IMR-90 (cell line): ENCODE data around the gene IL11. TPM values are rescaled to one million over a fixed set of nuclear protein-coding genes. Genes with fewer than 3 reads are reported as not detected.

ENCODE experiments used
- ATAC-seq: fragments of 200-7000 bp; cut with Tn5 transposase; 2 replicates; pipeline ENCODE4 v1.9.1; 2020; ENCODE audit warnings: low read depth, mild to moderate bottlenecking, moderate library complexity
- BruUV-seq: library from RNA; stranded (reverse); fragments of 400-500 nt; replicated peaks from 2 replicates; lab custom pipeline; 2021; lab: Mats Ljungman, UMichigan
- CTCF ChIA-PET: fragments of 300-600 bp; formaldehyde crosslinking; extraction: SDS; loops from one replicate; lab custom pipeline; 2021; ENCODE audit warnings: antibody characterized with exemption; lab: Yijun Ruan, JAX
- POLR2A ChIA-PET: fragments of 300-600 bp; sonication (Branson Sonifier 250); formaldehyde crosslinking; loops from one replicate; lab custom pipeline; 2022; ENCODE audit warnings: antibody characterized with exemption; ENCODE audit not compliant: unreplicated experiment; lab: Charles Lee
- DNase-seq: peaks from one replicate; pipeline ENCODE4 v3.0.0; 2013
- H2AFZ ChIP-seq: replicated peaks from 2 replicates; pipeline ENCODE3; 2013; ENCODE audit warnings: low read length, mild to moderate bottlenecking; ENCODE audit not compliant: poor library complexity
- H2AK5ac ChIP-seq: 2 replicates; pipeline ENCODE4 v1.6.1; 2013; ENCODE audit warnings: low read depth, low read length, inconsistent platforms
- H2AK9ac ChIP-seq: replicated peaks from 2 replicates; pipeline ENCODE3; 2013; ENCODE audit warnings: mild to moderate bottlenecking, low read depth, low read length, moderate library complexity; ENCODE audit not compliant: poor library complexity
- H2BK120ac ChIP-seq: 2 replicates; pipeline ENCODE4 v1.6.1; 2013; ENCODE audit warnings: low read depth, low read length, inconsistent platforms
- H2BK15ac ChIP-seq: 3 replicates; pipeline ENCODE4 v1.6.1; 2013; ENCODE audit warnings: low read depth, low read length, inconsistent platforms
- H2BK20ac ChIP-seq: 2 replicates; pipeline ENCODE4 v1.6.1; 2013; ENCODE audit warnings: low read depth, mild to moderate bottlenecking, inconsistent platforms, low read length, moderate library complexity
- H2BK5ac ChIP-seq: 2 replicates; pipeline ENCODE4 v1.6.1; 2013; ENCODE audit warnings: mild to moderate bottlenecking, low read depth, low read length, inconsistent platforms; ENCODE audit not compliant: poor library complexity, severe bottlenecking
- H3K14ac ChIP-seq: replicated peaks from 2 replicates; pipeline ENCODE4 v1.6.1; 2013; ENCODE audit warnings: low read depth, low read length, inconsistent platforms
- H3K18ac ChIP-seq: 2 replicates; pipeline ENCODE4 v1.6.1; 2013; ENCODE audit warnings: low read depth, low read length, control low read depth
- H3K23ac ChIP-seq: 2 replicates; pipeline ENCODE4 v1.6.1; 2013; ENCODE audit warnings: low read depth, low read length, inconsistent platforms
- H3K27ac ChIP-seq: 2 replicates; pipeline ENCODE4 v1.5.1; 2013; ENCODE audit warnings: mild to moderate bottlenecking, control low read depth, low read length; ENCODE audit not compliant: insufficient read depth
- H3K27me3 ChIP-seq: 2 replicates; pipeline ENCODE4 v1.6.1; 2013; ENCODE audit warnings: low read length; ENCODE audit not compliant: control insufficient read depth, insufficient read depth
- H3K36me3 ChIP-seq: 2 replicates; pipeline ENCODE4 v1.6.1; 2013; ENCODE audit warnings: low read length, mixed read lengths; ENCODE audit not compliant: control insufficient read depth, insufficient read depth
- H3K4ac ChIP-seq: 2 replicates; pipeline ENCODE4 v1.6.1; 2013; ENCODE audit warnings: low read depth, low read length, inconsistent platforms
- H3K4me1 ChIP-seq: 2 replicates; pipeline ENCODE4 v1.6.1; 2013; ENCODE audit warnings: low read length, mixed read lengths; ENCODE audit not compliant: control insufficient read depth, insufficient read depth
- H3K4me2 ChIP-seq: 2 replicates; pipeline ENCODE4 v1.6.1; 2013; ENCODE audit warnings: low read depth, mild to moderate bottlenecking, control low read depth, low read length, moderate library complexity
- H3K4me3 ChIP-seq: 2 replicates; pipeline ENCODE4 v1.5.1; 2013; ENCODE audit warnings: low read depth, mild to moderate bottlenecking, control low read depth, low read length, moderate library complexity; ENCODE audit not compliant: insufficient read depth
- H3K56ac ChIP-seq: 2 replicates; pipeline ENCODE4 v1.6.1; 2013; ENCODE audit warnings: low read length, inconsistent platforms; ENCODE audit not compliant: insufficient read depth; ENCODE audit errors: extremely low read depth
- H3K79me1 ChIP-seq, 2 experiments: 2 replicates each; pipeline ENCODE4 v1.6.1; 2013; ENCODE audit warnings: low read length in 2 of 2, inconsistent platforms in 1 of 2, low read depth in 1 of 2
- H3K9ac ChIP-seq: 2 replicates; pipeline ENCODE4 v1.6.1; 2013; ENCODE audit warnings: low read depth, low read length, control low read depth
- H3K9me1 ChIP-seq: 2 replicates; pipeline ENCODE4 v1.6.1; 2013; ENCODE audit warnings: low read length, inconsistent platforms; ENCODE audit not compliant: insufficient read depth
- H3K9me3 ChIP-seq: 2 replicates; pipeline ENCODE4 v1.6.1; 2013; ENCODE audit warnings: low read length; ENCODE audit not compliant: control insufficient read depth, insufficient read depth
- H4K20me1 ChIP-seq: 2 replicates; pipeline ENCODE4 v1.6.1; 2013; ENCODE audit warnings: low read length, inconsistent platforms; ENCODE audit not compliant: insufficient read depth
- H4K5ac ChIP-seq: 2 replicates; pipeline ENCODE4 v1.6.1; 2013; ENCODE audit warnings: mild to moderate bottlenecking, low read depth, low read length, control low read depth
- H4K8ac ChIP-seq, 2 experiments: 2 replicates each; pipeline ENCODE4 v1.6.1; 2013; ENCODE audit warnings: low read depth in 2 of 2, low read length in 2 of 2, control low read depth in 1 of 2, inconsistent platforms in 1 of 2
- H4K91ac ChIP-seq: 2 replicates; pipeline ENCODE4 v1.6.1; 2013; ENCODE audit warnings: low read depth, low read length, inconsistent platforms; ENCODE audit not compliant: insufficient read depth
- BHLHE40 ChIP-seq: fragments of 150-350 bp; IDR thresholded peaks from 2 replicates; pipeline ENCODE4 v1.6.1; 2016; ENCODE audit warnings: mild to moderate bottlenecking, low read depth, low read length
- CTCF ChIP-seq: conservative IDR thresholded peaks from 2 replicates; pipeline ENCODE4 v1.5.1; 2012; ENCODE audit warnings: mild to moderate bottlenecking, low read depth, low read length, improper control_type of control experiment
- MAFK ChIP-seq: IDR thresholded peaks from 2 replicates; pipeline ENCODE4 v1.6.1; 2012; ENCODE audit warnings: low read depth, low read length, improper control_type of control experiment
- MXI1 ChIP-seq: IDR thresholded peaks from 2 replicates; pipeline ENCODE4 v1.6.1; 2012; ENCODE audit warnings: low read depth, mild to moderate bottlenecking, low read length, moderate library complexity, borderline replicate concordance
- RAD21 ChIP-seq: IDR thresholded peaks from 2 replicates; pipeline ENCODE4 v1.6.1; 2012; ENCODE audit warnings: low read length, improper control_type of control experiment
- RCOR1 ChIP-seq: IDR thresholded peaks from 2 replicates; pipeline ENCODE4 v1.6.1; 2012; ENCODE audit warnings: mild to moderate bottlenecking, low read length, improper control_type of control experiment; ENCODE audit not compliant: insufficient replicate concordance
- SMC3 ChIP-seq: fragments of 150-350 bp; IDR thresholded peaks from 2 replicates; pipeline ENCODE4 v1.6.1; 2016; ENCODE audit warnings: low read depth, mild to moderate bottlenecking, antibody characterized with exemption, low read length, moderate library complexity
- WGBS, 2 experiments: methylation state at CpG; one replicate each; pipeline versions ENCODE4 v1.1.5 to v1.1.7; 2013; ENCODE audit warnings: missing lambda C conversion rate in 2 of 2; ENCODE audit not compliant: insufficient read length in 1 of 2; ENCODE audit errors: extremely low coverage in 2 of 2; 5-methylcytosine and 5-hydroxymethylcytosine counted together
- dilution Hi-C: fragments of 300-500 bp; cut with HindIII; formaldehyde crosslinking; loops from one replicate; pipeline ENCODE4 v1.14.3; 2018; ENCODE audit warnings: low sequenced_read_pairs; ENCODE audit not compliant: unreplicated experiment
- in situ Hi-C: fragments of 300-500 bp; cut with MboI; formaldehyde crosslinking; loops from 3 replicates; pipeline ENCODE4 v1.14.3; 2019; ENCODE audit warnings: low sequenced_read_pairs, inconsistent platforms, mixed read lengths
- intact Hi-C: fragments of 100-400 bp; cut with micrococcal nuclease; formaldehyde crosslinking; loops from 2 replicates; pipeline ENCODE4 v1.10.0; 2022
- polyA plus RNA-seq, 3 experiments: library from polyadenylated mRNA; depleted of rRNA; stranded (reverse); fragments of >200 nt; gene quantifications; 2 replicates each; pipeline ENCODE4 v1.2.3, GENCODE V29; 2012; ENCODE audit warnings: low replicate concordance in 1 of 3
- total RNA-seq: library from RNA; depleted of rRNA; stranded (reverse); fragments of >200 nt; gene quantifications from 2 replicates; pipeline ENCODE4 v1.2.3, GENCODE V29; 2012
- TF ChIP-seq, protein P1 (sequence below): fragments of 150-350 bp; IDR thresholded peaks from 2 replicates; pipeline ENCODE4 v1.6.1; 2017; ENCODE audit warnings: mild to moderate bottlenecking, antibody characterized with exemption, low read length, low read depth
- TF ChIP-seq, protein P2 (sequence below): fragments of 150-350 bp; IDR thresholded peaks from 2 replicates; pipeline ENCODE4 v1.6.1; 2016; ENCODE audit warnings: low read depth, mild to moderate bottlenecking, low read length, moderate library complexity, borderline replicate concordance

IL11 gene
- total and polyA plus RNA-seq, 2 of the 4 experiments (the other 2 are of a cell fraction): 14.3 to 33.6 TPM

- Histone ChIP-seq H3K23ac (no peak overlapping the region), H3K27ac (no peak overlapping the region), H3K9ac (no peak overlapping the region), H3K4me3 (no peak overlapping the region), H2BK5ac (no peak overlapping the region), H2AK9ac (no peak overlapping the region), H3K27me3 (no peaks in the 10 kb centered on the region), H4K20me1 (no peaks in the 10 kb centered on the region), H3K56ac (no peak overlapping the region), H4K8ac (no peak overlapping the region), H3K79me1 (no peaks in the 10 kb centered on the region), H2BK20ac (no peak overlapping the region), H3K9me3 (peaks cover 1% of the 10 kb centered on the region; the same call in 1 of the 2 replicates), H2AK5ac (no peak overlapping the region), H2AFZ (no peak overlapping the region), H2BK120ac (no peak overlapping the region), H3K4me2 (no peak overlapping the region), H4K5ac (no peak overlapping the region), H3K36me3 (peaks cover 6% of the 10 kb centered on the region), H3K4me1 (no peaks in the 10 kb centered on the region; the same call in 1 of the 2 replicates), H3K9me1 (no peaks in the 10 kb centered on the region), H3K14ac (no peak overlapping the region), H3K4ac (no peak overlapping the region), H3K18ac (no peak overlapping the region), H4K91ac (no peak overlapping the region), H2BK15ac (no peak overlapping the region)
- TF ChIP-seq MAFK (no peak), SMC3 (no peak), RAD21 (no peak), RCOR1 (no peak), BHLHE40 (no peak), MXI1 (no peak), CTCF (no peak)
- TF ChIP-seq, protein P1, sequence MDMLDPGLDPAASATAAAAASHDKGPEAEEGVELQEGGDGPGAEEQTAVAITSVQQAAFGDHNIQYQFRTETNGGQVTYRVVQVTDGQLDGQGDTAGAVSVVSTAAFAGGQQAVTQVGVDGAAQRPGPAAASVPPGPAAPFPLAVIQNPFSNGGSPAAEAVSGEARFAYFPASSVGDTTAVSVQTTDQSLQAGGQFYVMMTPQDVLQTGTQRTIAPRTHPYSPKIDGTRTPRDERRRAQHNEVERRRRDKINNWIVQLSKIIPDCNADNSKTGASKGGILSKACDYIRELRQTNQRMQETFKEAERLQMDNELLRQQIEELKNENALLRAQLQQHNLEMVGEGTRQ: no peak
- TF ChIP-seq, protein P2, sequence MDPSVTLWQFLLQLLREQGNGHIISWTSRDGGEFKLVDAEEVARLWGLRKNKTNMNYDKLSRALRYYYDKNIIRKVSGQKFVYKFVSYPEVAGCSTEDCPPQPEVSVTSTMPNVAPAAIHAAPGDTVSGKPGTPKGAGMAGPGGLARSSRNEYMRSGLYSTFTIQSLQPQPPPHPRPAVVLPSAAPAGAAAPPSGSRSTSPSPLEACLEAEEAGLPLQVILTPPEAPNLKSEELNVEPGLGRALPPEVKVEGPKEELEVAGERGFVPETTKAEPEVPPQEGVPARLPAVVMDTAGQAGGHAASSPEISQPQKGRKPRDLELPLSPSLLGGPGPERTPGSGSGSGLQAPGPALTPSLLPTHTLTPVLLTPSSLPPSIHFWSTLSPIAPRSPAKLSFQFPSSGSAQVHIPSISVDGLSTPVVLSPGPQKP: no peak
- CTCF ChIA-PET: interaction anchor here (2.2 kb wide), 1 partner anchor 13 kb away, joined by 6 read pairs; no protein-coding TSS in a partner anchor
- intact Hi-C loops: no loop called here
- no TSS peak for BruUV-seq
- in situ Hi-C loops: no loop called here
- POLR2A ChIA-PET: no interaction called here
- no peak for DNase-seq
- WGBS, 2 experiments: 78% methylated on average over 6 of the region's 8 CpGs; no CpG with 5 or more reads in 1 of the 2 experiments
- dilution Hi-C loops: no loop called here
- ATAC-seq: no peak
Measured at GRCh38 chr19:55314396-55314795, 55.9 kb downstream of the IL11 start.
